D341Med (cell line): ENCODE results near the gene FSTL3.
"Not testable (repeated sequence)": the region's sequence is repeated elsewhere in the genome, so short reads cannot be mapped to it uniquely, and the experiment has no call there.

Experiments used
- DNase-seq: peaks from one replicate; pipeline ENCODE4 v3.0.0; 2012; ENCODE audit warnings: low spot score

The FSTL3 gene

DNA sequence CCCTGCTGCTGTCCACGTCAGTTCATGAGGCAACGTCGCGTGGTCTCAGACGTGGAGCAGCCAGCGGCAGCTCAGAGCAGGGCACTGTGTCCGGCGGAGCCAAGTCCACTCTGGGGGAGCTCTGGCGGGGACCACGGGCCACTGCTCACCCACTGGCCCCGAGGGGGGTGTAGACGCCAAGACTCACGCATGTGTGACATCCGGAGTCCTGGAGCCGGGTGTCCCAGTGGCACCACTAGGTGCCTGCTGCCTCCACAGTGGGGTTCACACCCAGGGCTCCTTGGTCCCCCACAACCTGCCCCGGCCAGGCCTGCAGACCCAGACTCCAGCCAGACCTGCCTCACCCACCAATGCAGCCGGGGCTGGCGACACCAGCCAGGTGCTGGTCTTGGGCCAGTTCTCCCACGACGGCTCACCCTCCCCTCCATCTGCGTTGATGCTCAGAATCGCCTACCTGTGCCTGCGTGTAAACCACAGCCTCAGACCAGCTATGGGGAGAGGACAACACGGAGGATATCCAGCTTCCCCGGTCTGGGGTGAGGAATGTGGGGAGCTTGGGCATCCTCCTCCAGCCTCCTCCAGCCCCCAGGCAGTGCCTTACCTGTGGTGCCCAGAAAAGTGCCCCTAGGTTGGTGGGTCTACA lies 6.6 kb downstream of the FSTL3 start:
- no peak for DNase-seq

DNA sequence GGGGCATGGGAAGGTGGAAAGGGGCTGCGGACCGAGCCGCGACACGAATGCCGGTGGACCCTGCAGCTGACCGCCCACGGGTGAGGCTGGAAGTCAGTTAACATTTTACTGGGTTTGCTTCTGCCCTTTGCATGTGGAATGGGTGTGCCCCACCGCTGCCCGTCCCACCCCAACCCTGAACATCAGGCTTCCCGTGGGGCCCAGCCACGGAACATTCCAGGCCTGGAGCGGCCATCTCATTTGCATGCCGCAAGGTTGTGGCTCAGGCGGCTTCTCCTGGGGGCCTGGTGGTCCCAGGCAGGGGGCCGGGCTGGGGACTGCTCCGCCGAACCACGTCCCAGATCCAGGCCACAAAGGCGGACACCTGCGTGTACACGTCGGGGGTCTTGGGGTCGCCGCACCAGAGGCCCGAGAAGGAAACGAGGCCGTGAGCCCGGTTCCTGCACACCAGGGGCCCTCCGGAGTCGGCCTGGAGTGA lies 9.3 kb downstream of the FSTL3 start:
- no peak for DNase-seq

DNA sequence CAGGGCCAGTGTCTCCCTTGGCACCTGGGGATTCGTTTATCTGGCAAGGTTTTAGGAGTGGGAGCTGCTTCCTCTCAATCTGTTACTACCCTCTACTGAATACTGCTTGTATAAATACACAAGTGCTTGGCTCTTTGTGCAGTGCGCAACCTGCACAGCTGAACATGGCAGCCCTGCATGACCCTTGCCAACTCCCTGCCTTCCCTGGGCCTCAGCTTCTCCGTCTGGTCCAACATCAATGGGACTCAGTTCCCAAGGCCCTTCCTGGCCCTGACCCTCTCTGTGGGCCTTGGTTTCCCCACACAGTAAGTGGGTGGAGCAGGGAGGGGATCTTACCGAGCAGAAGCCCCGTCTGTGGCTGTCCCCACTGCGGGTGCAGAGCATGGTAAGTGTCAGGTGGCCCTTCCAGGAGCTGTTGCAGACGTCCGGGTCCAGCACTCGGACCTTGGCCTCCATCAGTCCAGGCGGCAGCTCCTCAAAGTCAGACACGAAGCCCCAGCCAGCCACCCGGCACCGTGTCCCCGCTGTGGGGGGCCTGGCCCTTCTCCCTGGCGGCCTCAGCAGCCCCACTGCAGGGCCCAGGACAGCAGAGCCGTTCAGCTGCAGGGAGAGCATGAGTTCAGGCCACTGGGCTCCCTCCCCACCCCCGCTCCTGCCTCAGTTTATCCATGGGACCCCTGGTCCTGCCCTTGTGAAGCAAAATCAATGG lies 10.6 kb downstream of the FSTL3 start:
- DNase-seq = no peak

DNA sequence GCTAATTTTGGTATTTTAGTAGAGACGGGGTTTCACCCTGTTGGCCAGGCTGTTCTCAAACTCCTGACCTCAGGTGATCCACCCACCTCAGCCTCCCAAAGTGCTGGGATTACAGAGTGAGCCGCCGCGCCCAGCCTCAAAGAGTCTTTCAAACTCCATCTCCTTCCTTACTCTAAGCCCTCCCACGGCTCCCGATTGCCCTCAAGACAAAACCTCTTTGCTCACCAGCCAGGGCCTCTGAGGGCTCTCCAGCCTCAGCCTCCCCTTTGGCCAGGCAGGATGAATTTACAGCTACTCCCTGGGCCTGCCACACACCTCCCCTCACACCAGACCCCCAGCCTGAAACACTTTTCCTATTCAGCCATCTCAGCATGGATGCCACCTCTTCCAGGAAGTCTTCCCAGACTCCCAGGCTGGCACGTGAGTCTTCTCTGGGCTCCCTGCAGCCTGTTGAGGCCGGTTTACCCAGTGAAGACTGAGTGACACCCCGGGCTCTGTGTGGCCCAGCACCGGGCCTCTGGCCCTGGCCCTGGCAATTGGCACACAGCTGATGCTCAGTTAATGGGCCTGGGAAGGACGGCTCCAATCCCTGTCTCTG lies 11.5 kb downstream of the FSTL3 start:
- no peak for DNase-seq

DNA sequence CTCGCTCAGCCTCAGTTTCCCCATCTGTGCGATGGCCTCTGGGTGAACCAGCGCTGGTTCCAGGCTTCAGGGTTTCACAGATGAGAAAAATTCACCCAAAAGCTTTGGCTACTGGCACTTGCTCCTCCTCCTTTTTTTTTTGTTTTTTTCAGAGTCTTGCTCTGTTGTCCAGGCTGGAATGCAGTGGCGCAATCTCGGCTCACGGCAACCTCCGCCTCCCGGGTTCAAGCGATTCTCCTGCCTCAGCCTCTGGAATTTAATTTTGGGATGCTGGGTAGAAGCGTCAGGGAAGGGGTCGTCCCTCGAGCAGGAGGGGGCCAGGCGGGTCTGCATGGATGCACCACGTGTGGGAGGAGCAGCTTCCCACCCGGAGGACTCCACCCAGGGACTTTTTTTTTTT lies 12.0 kb downstream of the FSTL3 start:
- DNase-seq = no peak

DNA sequence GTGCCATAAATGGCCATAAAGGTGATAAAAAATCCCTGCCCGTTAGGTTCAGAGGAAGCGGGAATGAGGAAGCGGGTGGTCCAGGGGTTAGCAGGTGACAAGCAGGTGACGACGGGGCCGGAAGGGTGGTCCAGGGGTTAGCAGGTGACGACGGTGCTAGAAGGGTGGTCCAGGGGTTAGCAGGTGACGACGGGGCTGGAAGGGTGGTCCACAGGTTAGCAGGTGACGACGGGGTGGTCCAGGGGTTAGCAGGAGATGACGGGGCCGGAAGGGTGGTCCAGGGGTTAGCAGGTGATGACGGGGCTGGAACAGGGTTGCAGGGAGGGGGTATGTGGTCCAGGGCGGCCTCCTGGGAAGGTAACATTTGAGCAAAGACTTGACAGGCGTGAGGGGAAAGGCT lies 12.8 kb downstream of the FSTL3 start:
- no peak for DNase-seq

DNA sequence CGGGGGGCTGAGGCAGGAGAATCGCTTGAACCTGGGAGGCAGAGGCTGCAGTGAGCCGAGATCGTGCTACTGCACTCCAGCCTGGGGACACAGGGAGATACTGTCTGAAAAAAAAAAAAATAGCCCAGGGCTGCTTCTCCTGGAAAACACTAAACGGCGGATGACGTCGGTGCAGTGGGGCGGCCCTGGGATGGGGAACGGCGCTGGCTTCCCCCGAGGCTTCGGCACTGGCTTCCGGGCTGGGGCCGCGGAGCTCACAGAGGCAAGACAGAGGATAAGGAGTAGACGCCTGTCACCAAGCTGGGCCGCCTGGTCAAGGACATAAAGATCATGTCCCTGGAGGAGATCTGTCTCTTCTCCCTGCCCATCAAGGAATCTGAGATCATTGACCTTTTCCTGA lies 14.0 kb downstream of the FSTL3 start:
- DNase-seq = no peak

DNA sequence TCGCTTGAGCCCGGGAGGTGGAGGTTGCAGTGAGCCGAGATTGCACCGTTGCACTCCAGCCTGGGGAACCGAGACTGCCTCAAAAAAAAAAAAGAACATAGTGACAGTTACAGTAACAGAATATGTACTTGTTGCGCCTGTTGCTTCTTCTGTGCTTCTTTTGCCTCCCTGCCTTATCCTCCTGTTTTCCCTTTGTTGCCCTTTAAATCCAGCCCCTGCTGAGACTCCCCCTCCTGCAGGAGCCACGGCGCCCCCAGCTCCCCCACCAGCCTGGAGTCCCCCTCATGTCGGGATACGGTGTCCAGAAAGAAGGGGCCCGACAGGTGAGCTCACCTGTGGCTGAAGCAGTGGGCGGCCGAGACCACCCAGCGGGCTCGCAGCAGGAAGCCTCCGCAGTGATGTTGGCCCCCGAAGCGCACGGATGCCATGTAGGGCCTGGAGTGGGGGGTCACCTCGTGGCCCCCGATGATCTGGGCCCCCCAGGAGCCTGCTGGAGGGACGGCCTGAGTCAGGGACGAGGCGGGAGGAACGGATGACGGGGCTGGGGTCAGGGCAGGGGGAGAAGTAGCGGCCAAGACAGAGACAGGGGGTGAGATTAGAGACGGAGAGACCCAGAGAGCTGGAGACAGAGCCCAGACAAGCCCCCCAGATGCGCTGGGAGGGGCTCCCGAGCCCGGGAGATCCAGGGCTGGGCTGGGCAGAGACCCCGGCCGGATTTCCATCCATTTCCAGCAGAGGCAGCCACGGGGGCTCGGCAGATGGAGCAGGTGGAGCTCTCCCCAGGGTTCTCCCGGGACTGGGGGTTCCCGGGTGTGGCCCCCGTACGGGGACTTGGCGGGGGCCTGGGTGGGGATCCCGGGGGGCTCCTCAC lies 18.5 kb downstream of the FSTL3 start:
- DNase-seq = no peak

DNA sequence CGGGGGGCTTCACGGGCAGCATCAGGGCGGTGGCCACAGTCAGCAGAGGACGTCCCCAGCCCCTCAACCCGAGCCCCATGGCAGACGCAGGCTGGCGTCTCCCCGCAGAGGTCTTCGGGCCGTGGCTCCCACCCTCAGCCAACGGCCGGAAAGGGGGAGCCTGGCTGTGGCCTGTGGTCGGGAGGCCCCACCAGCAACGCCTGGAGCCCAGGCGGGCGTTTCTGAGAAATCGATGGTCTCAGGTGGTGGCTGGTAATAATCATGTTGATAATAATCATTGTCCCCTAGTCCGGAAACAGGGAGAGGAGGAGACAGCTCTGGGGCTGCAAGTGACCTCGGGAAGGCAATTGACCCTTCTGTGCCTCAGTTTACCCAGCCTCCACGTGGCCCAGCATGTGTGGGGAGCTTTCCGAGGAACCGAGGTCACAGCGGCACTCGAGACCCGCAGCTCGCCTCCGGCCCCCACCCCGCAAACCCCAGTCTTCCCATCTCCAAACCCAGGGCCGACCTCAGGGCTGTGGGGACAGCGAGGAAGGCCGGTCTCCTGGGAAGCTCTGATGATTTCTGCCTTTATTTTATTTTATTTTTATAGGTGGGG lies 19.3 kb downstream of the FSTL3 start, which contains the start of gene PRSS57:
PRSS57 (minus strand) TSS at position 101 of the 598 bp plus-strand sequence; CDS start at position 79, 22 bp downstream.
- DNase-seq = no peak

DNA sequence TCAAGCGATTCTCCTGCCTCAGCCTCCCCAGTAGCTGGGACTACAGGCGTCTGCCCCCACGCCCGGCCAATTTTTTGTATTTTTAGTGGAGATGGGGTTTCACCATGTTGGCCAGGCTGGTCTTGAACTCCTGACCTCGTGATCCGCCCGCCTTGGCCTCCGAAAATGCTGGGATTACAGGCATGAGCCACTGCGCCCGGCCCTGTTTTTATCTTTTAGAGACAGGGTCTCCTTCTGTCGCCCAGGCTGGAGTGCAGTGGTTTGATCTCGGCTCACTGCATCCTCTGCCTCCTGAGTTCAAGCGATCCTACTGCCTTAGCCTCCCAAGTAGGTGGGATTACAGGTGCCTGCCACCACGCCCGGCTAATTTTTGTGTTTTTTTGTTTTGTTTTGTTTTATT lies 22.3 kb downstream of the FSTL3 start:
- DNase-seq = not testable (repeated sequence)

DNA sequence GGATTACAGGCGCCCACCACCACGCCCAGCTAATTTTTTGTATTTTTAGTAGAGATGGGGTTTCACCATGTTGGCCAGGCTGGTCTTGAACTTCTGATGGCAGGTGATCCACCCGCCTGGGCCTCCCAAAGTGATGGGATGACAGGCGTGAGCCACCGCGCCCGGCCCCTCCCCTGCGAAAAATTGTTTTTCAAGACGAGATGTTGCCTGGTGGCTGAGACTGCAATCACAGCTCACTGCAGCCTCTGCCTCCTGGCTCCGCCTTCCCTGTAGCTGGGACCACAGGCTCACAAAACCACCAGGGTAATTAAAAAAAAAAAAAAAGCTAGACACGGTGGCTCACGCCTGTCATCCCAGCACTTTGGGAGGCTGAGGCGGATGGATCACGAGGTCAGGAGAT lies 23.7 kb downstream of the FSTL3 start:
- DNase-seq = not testable (repeated sequence)

DNA sequence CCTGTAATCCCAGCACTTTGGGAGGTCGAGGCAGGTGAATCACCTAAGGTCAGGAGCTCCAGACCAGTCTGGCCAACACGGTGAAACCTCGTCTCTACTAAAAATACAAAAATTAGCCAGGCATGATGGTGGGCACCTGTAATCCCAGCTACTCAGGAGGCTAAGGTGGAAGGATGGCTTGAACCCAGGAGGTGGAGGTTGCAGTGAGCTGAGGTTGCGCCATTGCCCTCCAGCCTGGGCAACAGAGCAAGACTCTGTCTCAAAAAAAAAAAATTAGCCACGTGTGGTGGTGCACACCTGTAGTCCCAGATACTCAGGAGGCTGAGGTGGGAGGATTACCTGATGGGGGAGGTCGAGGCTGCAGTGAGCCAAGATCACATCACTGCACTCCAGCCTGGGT lies 26.7 kb downstream of the FSTL3 start:
- DNase-seq = not testable (repeated sequence)

DNA sequence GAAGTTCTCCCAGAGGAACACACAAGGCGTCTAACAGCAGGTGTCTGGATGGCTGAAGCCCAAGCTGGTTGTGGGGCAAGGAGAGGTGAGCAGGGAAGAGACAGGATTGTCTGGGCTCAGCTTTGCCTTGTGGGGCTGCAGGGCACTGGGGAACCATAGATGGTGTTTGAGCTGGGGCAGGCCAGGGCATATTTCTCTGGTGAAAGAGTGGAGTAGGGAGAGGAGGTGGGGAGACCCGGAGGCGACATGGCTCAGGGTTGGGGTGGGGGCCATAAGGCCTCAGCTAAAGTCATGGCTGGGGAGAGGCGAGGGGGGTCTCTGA lies 27.1 kb downstream of the FSTL3 start:
- no peak for DNase-seq

DNA sequence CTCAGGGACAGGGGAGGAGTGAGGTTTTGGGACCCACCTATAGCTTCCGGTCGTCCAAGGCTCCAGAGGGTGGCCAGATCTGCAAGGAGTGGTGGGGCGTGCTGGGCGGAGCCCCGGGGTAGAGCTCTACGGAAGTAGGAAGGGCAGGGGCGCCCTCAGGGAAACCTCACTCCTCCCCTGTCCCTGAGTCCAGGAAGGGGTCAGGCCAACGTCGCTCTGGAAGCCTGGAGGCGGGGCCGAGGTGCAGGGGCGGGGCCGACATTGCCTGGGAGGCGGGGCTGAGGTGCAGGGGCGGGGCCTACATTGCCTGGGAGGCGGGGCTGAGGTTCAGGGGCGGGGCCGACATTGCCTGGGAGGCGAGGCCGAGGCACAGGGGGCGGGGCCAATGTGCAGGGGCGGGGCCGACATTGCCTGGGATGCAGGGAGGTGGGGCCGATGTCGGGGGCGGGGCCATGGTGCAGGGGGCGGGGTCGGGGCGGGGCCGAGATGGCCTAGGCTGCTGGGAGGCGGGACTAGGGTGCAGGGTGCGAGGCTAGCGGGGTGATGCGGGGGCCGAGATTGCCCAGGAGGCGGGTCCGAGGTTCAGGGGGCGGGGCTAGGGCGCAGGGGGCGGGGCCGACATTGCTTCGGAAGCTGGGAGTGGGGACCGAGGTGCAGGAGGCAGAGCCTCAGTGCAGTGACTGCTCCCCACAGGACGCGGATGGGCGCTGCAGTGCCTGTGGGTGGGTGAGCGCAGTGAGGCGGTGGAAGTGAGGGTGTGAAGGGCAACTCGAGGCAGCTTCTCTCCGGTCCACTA lies 27.7 kb downstream of the FSTL3 start:
- peak; percentile 77 for DNase-seq

DNA sequence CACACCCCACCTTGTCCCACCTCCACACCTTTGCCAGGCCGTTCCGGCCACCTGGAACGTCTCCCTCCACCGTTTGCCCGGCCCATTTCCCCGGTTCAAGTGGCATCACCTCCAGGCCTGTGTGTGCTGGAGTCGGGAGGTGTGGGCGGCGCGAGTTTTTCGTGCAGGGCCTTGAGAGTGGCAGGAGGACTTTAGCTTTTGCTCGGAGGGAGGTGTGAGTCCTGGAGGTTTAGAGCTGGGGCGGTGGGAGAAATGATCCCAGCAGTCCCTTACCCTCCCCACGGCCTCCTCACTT lies 28.2 kb downstream of the FSTL3 start:
- no peak for DNase-seq

DNA sequence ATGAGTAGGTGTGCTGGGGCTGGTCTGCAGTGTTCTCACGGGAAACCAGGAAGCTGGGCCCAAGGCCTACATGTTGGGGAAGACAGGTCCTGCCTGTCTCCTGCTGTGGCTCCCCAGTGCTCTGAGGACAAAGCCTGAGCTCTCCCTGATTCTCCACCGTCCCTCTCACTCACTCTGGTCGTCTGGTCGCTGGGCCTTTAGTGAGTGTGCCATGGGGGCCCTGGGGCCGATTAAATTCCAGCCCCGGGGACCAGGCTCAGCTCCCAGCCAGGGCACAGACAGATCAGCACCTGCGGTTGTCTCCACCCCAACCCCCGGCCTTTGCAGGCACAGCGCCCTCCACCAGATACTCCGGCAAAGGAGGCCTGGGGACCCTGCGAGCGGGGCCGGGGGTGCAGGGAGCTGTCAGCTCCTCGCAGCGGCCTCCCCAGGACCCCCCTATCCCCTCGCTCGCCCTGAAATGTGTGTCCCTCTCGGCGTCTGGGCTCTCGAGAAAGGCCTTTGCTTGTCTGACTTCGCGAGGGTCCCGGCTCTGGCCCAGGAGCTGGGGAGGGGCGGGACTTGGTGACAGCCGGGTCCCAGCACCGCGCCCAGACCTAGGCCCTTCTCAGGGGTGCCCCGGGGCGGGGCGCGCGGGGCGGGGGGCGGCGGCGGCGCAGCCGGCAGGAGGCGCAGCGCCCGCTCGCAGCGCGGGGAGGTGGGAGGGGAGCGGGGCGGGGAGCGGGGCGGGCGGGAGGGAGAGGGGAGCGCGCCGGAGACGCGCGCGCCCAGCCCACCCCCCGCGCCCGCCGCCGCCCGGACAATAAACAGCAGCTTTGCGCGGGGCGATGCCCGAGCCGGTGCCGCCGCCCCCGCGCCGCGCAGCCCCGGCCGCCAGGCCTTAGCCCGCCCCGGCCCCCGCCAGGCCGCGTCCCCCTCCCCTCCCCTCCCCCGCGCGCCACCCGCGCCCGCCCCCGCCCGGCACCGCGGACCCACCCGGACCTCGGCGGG lies 32.3 kb downstream of the FSTL3 start, which contains the start of gene PALM:
PALM (plus strand) TSS at position 782 of the 990 bp plus-strand sequence. CDS start 212 bp downstream, outside the sequence.
- DNase-seq = peak; percentile 92

DNA sequence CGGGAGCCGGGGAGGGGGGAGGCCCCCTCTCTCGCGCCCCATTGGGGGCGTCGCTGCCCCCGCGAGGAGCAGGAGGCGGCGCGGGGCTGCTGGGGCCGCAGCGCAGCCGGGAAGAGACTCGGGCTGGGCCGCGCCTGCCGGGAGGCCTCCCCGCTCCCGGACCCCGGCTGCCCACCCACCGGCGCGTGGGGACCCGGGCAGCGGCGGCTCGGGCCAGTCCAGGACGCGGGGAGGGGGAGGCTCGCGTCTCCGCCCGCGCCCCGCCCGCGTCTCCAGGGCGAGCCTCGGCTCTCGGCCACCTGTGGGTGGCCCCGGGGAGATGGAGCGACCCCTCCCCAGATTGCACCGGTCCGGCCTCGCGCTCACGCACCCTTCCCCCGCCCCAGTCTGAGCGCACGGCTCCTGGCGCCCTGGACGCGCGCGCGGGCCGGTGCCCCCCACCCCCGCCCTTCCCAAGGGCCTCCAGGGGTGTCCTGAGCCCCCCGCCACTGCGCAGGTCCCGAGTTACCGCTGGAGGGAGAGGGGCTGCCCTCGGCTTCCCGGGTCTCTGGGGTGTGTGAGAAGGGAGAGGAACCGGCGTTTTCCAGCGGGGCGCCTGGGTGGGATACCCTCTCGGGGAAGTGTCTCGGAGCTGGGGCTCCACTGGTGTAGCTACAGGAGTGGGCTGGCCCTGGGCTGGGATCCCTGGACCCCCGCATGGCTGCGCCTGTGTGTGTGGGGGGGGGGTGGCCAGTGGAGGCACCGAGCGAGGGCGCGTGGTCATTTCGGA lies 33.2 kb downstream of the FSTL3 start:
- DNase-seq = peak; percentile 72

DNA sequence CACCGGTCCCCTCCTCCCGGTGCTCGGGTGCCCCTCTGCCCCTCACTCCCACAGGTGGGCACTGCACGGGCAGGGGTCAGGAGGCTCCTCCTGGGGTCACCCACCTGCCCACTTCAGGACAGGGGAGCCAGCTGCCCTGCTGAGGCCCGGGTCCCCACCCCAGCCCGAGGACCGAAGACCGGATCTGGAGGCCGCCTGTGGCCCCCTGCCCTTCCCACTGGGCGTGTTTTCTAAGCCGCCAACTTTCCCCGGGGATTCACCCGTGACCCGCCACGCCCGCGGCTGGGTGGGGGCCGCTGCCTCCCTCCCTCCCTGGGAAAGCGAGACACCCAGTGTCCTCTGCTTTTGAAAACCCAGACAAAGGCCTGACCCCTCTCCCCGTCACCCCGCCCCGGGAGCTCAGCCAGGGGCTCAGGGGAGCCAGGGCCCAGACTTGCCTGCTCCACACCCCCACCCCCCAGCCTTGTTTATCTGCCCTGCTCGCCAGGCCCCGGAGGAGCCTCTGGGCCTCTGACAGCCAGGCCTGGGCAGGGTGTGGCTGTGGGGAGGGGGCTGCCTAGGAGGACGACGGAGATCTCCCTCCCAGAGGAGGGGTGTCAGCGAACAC lies 33.9 kb downstream of the FSTL3 start:
- no peak for DNase-seq

DNA sequence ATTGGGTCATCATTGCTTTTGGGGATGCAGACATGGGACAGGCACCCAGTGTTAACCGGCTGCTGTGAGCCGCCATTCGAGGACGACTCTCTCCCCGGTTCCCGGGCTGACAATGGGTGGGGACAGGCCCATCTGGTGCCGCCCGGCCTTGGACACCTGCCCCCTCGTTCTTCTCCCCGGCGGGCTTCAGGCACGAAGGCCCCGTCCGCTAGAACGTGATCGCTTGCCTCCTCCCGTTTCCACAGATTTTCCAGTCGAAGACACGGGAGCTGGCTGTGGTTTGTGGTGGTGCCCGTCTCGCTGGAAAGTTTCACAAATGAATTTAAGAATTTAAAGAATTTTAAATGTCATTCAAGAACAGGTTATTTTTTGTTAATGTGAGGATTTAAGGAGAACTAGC lies 34.6 kb downstream of the FSTL3 start:
- DNase-seq = no peak
